HG03108 (cell line): Measurements from ENCODE around the gene EFCAB12.
A peak's percentile ranks its signal among the peaks of the same experiment; 100 is the strongest.
"Not testable (repeated sequence)": the region's sequence is repeated elsewhere in the genome, so short reads cannot be mapped to it uniquely, and the experiment has no call there.

ENCODE experiments used
- ATAC-seq: cut with Tn5 transposase; IDR thresholded peaks from one replicate; pipeline ENCODE4 v1.9.1; 2021; ENCODE audit warnings: moderate library complexity; ENCODE audit not compliant: unreplicated experiment

The EFCAB12 gene

DNA sequence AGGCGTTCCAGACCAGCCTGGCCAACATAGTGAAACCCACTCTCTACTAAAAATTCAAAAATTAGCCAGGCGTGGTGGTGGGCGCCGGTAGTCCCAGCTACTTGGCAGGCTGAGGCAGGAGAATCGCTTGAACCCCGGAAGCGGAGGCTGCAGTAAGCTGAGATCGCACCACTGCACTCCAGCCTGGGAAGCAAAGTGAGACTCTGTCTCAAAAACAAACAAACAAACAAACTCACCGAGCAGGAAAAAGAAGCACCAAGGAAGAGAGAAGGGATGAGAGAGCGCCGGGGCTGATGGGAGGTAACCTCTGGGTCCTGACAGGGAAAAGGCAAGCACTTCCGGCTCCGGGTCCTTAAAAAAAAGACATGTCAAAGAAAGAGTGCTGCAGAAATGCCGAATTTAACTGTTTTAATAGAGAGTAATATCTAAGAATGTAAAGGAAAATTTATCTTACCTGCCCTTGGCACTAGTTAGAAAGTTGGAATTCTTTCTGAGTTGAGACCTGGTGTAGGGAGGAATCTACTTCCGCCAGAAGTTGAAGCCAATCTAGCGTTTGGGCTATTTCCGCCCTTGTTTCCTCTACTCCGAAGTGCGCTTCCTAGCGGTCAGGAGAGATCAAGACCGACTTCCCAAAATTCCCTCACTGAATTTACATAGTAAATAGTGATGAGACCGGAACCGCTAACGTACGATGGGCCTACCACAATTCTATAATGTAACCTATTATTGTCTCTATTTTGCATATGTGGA, 29.1 kb downstream of the EFCAB12 start:
- peak; percentile 72 for ATAC-seq

DNA sequence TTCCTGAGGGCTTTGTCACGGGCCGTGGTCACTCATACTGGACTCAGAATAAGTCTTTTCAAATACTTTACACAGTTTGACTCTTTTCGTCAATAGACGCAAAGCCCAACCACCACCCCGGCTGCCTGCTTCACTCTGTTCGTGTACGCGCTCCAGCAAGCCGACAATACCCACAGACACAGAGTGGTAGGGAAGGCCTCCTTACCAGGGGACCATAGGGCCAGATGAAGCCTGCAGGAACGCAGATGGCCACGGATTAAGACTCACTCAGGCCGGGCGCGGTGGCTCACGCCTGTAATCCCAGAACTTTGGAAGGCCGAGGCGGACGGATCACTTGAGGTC, 29.7 kb downstream of the EFCAB12 start:
- ATAC-seq, result no peak

DNA sequence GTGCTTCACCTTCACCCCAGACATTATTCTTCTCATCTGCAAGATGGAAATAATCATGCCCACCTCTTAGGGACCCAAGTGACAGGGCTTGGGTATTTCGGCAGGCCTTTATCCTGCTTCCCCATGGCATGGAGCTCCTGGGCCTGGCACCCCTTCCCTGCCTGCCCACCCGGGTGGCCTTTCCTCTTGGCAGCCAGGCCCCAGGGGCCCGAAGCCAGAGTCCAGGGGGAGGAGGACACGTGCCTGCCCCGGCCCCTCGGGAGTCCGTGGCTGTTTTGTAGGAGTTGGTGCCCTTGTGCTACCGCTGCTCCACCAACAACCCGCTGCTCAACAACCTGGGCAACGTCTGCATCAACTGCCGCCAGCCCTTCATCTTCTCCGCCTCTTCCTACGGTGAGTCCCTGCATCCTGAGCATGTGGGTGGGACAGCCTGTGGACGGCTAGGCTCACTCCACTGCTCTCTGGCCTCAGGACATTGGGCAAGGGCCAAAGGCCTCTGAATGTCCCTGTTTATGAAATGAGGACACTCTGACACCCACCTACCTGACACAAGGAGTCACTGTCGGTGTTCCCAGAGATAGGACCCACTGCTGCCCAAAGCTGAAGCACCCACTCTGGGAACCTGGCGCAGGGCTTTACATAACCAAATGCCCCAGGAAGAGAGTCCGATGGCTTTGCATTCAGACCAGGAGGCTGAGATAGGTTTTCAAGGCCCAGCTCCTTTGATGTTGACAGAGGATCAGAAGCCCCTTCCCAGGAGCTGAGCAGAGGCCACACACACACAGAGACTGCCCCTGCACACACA, 34.5 kb downstream of the EFCAB12 start:
- not testable (repeated sequence) for ATAC-seq

DNA sequence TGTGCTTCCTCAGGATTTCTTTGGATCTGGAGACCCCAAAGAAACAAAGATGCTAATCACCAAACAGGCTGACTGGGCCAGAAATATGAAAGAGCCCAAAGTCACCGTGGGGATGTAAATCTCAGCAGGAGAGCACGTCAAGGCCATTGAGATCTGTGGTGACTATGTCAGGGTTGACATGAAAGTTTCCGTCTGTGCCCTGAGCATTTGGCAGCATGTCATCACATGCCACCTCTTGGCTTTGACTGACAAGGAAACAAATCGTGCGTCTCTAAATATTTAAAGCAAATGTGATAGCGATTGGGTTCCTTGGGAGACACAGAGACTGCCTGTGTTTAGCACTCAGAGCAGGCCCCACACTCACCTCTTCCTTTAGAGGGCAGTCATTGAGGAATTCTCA, 35.2 kb downstream of the EFCAB12 start:
- ATAC-seq, result no peak

DNA sequence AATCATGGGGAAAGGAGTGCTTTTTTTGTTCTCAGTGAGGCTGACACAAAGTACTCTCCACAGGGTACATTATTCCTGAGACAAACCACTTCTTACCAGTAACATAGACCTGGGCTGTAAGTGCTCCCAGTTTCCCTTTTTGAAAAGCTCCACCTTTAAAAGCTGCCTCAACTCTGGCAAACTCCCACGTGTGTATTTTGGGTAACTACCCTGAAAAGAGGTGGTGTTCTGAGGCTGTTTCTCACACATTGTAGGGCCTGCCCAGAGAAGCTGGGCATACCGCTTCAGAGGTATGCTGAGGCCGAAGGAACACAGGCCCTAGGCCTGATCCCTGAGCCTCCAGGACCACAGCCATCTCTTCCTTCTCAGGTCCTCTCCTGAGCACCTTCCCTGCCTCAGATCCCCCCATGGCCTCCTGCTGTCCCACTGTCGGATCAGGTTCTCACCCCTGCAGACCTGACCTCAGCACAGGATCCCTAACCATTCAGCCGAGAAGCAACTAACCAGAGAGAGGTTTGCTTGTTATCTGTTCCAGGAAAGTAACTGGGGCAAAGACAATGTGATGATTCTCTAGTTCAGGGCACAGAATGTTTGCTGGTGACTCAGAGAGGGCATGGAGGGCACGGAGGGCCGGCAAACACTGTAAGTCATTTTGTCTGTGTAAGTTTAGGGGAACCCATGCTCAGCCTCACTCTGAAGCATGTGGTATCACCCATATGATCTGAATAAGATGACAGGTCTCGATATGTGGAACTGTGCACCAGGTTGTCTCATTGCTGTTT, 36.1 kb downstream of the EFCAB12 start:
- not testable (repeated sequence) for ATAC-seq

DNA sequence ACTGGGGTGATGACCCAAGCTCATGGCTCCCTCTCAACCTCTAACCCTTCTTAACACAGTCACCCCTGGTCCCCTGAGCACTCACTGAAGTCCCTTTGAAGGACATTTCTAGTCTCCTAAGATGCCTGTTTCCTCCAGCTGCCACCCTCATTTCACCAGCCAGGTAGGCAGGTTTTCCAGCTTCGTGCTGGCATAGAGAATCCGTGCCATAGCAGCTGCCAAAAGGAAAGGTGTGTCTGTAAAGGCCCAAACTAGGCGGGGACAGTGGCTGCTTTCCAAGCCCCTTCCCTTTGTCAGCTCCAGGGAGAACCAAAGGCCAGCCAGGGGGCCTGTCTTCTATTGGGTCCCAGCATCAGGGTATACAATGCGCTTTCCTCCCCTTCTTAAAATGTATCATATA, 36.9 kb downstream of the EFCAB12 start:
- ATAC-seq, result not testable (repeated sequence)

DNA sequence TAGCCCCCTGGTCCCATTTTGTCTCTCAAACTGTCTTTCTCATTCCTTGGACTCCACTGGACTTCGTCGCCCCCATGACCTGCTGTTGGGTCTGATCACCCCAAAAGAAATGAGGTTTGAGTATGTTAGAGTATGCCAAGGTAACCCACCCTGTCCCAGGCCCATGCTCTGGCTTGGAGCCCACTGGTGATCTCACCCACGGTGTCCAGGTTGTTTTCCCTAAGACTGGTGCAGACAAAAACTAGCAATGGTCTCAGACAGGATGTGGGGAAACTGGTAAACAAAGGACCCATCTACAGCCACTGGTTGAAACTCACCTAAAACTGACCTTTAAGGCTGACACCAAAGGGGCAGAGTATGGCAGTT, 38.9 kb downstream of the EFCAB12 start:
- no peak for ATAC-seq

DNA sequence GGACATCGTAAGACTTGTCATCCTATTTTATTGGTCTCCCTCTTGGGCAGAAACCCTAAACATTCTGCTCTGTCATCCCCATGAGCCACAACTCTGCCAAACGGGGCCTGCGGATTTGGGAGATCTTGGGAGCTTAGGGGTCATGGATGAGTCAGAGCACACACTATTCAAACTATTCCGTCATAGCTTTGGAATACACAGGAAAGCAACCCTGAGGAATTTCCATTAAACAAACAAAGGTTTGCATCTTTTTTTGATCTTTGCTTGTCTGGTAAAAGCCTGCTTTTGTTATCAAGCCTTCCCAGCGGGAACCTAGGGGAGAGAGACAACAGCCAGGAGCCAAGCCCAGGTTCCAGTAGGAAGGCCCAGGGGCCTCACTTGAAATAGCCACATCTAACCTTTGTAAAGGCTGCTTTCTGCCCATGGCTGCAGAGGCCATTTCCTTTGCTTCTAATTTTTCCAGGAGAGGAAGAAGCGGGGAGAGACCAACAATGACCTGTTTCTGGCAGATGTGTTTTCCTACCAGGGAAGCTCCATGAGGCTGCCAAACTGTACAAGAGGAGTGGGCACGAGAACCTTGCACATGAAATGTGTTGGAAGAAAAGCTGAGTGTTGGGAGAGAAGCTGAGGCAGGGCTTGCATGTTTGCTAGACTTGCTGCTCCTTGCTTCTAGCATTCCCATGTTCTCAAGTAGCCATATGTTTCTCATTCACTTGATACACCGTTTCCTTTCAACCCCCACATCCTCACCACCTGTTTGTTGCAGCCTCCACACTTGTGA, 39.5 kb downstream of the EFCAB12 start:
- ATAC-seq, result not testable (repeated sequence)

DNA sequence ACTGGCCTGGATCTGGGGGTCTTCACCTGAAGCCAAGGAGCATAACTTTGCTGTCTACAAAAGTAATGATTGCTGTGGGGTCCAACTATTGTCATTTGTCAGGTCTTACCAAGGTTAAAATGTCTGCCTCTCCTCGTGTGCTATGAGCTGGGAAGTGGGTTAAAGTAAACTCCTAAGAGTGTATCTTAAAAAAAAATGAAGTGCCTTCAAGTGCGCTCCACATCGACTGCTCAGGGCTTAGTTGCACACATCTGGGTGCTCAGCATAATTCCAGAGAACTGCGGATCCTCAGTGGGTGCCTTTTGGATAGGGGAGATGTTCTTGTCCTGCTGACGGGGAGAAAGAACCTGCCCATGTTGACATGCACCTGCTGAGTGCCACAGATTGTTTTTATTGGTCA, 40.9 kb downstream of the EFCAB12 start:
- ATAC-seq, result no peak

DNA sequence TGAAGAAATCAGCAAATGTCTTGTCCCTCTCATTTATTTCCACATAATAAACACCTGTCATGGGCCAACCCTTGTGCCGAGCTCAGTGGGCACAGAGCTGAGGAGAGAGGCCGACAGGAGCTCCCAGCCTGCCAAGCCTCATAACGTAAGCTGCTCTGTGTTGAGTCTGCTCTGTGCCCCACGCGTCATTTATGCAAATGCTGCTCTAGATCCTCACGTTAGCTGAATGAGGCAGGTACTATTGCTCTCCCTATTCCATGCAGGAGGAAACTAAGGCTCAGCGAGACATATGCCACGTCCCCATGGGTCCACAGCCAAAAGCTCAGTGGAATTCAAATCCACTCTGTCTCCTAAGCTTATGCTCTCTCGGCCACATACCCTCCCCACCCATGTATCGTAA, 41.5 kb downstream of the EFCAB12 start:
- ATAC-seq, result no peak

DNA sequence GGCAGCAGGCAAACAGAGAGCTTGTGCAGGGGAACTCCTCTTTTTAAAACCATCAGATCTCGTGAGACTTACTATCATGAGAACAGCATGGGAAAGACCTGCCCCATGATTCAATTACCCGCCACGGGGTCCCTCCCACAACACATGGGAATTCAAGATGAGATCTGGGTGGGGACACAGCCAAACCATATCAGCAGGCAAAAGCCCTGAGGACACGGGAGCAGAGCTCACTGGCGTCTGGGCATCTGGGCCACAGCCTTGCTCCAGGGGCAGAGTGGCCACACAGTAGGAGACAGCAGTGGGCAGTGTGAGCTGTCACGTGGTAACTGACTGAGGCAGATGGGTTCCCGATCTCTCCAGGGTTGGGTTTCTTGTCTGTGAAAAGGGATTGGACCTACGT, 42.9 kb downstream of the EFCAB12 start:
- not testable (repeated sequence) for ATAC-seq

DNA sequence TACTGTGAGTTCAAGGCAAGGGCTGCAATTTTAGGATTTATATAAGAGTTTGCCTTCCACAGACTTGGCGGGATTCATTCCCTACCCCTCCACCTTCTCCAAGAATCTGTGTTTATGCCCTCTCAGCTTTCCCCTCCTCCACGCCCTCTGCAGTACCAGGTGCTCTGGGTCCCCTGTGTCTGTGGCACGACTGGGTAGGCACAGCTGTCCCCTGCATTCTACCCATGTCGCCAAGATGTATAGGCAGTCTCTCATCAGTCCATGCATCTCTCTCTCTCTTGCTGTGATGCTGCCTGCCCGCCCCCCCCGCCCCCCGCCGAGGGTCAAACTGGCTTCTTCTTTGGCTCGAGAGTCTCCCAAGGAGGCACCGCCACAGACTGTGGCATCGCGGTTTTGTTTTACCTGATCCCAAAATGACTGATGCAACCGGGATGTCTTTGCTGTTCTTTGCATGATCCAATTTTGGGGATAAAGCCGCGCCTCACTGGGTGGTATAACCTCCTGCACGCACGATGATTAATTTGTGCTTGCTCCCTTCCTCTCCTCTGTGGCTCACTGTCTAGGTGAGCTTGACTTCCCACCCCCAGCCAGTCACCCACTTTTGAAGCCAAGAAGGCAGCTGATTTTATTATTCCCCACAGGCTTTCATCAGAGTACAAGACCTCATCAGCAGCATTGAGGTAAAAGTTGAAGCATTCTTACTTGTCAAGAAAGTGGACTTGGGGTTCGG, 43.7 kb downstream of the EFCAB12 start:
- ATAC-seq, result no peak

DNA sequence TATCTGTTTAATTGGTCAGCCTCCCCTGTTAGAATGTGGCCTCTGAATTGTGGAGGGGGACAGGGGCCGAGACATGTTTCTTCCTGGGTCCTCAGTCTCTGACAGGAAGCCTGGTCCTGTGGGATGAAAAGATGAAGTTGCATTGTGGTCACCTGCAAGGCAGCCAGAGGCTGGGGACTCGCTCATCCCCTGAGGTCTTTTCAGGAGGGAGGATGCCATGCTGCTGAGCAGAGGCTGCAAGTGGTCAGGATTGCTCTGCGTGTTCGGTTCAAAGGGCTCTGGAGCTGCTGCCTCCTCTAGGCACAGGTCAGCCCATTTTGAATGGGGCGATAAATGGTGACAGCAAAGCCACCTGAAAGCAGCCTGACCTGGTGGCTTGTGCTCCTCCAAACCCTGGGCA, 44.3 kb downstream of the EFCAB12 start:
- not testable (repeated sequence) for ATAC-seq

DNA sequence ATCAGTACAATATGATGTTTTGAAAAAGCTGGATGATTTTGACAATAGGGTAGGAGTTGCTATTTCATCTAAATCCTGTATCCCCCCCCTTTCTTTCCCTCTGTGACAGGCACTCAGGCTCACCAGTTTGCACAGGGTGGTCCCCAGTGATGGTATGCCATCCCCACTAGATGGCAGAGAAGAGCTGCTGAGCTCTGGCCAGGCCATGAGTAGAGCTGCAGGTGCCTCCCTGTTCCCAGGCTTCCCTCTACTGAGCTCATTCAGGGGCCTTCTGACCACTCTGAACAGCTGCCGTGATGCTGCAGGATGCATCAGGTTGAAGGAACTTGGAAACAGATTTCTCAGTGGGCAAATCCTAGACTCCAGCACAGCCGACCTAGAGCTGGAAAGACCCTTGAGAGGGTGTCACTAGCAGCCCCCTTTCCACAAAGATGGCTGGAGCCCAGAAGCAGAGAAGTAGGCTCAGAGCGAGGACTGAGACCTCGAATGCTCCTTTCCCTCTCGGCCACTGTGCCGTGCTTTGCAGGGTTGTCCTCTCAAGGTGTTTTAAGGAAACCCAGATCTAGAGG, 45.1 kb downstream of the EFCAB12 start:
- ATAC-seq, result no peak

DNA sequence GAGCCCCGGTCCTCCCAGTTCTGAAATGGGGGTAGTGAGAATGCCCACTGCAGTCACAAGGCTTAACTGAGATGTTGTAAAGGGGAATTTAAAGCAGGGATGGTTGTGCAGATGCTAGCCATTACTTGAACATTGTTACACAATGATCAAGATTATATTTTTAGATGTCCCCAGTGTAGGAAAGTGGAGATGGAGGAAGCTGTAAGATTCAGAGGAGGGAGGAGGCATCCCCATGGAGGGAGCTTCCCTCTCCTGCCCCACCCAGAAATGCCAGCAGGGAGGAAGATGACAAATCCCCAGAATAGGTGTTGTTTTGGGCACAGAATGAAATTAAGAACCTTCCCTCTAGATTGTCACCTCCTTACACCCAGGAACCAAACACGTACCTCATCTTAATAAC, 46.1 kb downstream of the EFCAB12 start:
- no peak for ATAC-seq

DNA sequence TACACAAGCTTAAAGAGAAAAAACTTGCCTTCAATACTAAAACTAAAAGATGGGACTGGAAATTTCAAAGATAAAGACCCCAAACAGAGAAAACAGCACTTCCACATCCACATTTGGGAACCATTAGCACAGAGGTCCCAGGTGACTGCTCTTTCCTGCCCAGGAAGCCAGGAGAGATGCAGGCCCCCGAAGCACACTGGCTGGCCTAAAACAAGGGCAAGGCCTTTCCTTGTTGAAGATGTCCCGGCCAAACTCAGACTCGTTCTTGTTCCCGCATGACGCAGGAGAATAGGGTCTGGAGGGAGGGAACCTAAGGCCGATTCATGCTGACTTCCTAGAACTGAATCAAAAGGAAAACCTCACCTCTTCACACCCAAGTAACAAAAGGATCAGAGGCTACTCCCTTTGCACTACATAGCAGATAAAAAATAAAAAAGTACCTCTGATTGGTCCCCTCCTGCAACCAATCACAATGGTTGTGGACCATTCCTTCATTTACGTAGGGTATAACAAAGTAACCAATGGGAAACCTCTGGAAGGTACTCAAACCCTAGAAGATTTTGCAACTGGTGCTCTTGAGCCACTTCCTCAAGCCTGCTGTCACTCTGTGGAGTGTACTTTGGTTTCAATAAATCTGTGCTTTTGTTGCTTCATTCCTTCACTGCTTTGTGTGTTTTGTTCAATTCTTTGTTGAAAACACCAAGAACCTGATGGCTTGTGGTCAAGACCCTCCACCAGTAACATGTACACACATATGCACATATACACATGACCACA, 48.7 kb downstream of the EFCAB12 start:
- no peak for ATAC-seq

DNA sequence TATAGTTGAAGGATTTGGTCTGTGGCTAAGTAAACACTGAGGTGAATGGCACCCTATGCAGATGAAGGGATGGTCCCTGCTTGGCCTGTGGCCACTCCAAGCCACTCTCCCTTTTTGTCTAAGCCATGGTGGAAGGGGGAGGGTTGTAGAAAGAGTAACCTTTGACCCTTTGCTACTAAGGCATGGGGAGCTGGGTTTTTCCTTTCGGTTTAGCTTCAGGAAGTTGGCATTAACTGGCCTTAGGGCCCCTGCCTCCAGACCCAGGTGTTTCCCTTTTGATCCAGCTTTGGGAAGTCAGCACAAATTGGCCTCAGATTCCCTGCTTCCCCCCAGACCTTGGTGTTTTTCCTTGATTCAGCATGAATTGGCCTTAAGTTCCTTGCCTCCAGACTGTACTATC, 49.5 kb downstream of the EFCAB12 start:
- ATAC-seq, result no peak

DNA sequence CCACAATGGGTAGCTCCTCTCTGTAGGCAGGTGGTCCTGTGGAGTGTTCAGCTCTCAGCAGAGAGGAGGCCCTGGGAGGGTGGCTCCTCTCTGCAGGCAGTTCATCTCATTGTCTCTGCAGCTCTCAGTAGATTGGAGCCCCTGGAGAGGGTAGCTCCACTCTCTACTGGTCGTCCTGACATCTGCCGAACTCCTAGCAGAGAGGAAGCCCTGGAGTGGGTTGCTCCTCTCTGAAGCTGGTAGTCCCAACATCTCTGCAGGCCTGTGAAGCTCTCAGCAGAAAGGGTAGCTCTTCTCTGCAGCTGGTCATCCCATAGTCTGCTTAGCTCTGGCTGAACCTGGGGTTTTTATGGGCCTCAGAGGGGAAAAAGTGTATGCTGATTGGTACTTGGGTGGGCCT, 50.8 kb downstream of the EFCAB12 start:
- ATAC-seq, result no peak

DNA sequence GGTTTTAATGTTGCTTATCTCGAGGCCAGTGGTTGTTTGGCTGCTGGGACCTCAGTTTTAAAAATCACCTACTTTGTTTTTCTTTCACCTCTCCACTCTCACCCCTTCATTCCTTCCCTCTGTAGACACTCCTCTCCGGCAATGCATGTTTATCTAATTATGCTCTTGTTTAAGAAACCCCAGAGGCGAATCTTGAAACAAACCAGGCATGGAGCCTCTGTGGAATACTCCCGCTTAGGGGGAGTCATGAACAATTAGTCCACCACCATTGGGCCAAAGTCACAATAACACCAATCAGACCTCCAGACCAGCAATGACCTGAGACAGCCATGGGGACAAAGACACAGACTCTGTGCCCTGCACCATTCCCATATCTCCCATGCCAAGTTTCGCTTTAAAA, 53.3 kb downstream of the EFCAB12 start:
- ATAC-seq, result no peak
